ENCODE data around the gene C14orf132.

DNA sequence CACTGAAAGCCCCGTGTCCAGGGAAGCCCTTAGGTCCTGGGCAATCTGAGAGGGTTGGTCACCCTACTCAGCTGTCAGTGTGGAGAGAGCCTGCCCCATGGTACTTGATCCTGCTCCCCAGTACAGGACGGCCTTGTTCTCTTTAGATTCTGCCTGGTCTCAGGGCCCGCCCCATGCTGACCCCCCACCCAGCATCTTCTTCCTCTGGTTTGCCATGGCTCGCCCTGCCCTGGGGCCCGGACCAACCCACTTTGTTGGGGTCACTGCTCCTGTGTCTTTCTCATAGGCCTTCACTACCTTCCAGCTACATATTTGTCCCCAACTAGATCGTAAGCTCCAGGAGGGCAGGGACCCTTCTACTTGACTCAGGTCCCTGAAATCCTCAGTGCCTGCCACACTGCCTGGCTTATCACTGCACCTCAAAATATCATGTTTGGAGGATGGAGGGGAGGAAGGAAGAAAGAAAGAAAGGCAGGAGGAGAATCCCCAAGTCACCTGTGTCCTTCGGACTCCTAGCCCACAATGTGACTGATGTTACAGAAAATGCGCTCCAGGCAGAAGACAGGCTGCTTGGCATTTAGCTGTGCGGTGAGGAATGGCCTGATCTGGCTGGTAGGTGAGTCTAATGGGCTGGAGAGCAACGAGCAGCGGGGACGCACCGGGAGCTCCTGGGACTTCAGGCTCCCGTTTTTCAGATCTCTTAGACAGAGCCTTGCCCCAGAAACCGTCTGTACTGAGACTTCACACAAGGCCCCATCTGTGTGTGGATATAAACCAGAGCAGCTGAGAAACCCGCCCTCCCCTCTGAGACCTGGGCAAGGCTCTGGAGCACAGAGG is 66.1 kb downstream of the C14orf132 start:
- TF ChIP-seq, protein P1, sequence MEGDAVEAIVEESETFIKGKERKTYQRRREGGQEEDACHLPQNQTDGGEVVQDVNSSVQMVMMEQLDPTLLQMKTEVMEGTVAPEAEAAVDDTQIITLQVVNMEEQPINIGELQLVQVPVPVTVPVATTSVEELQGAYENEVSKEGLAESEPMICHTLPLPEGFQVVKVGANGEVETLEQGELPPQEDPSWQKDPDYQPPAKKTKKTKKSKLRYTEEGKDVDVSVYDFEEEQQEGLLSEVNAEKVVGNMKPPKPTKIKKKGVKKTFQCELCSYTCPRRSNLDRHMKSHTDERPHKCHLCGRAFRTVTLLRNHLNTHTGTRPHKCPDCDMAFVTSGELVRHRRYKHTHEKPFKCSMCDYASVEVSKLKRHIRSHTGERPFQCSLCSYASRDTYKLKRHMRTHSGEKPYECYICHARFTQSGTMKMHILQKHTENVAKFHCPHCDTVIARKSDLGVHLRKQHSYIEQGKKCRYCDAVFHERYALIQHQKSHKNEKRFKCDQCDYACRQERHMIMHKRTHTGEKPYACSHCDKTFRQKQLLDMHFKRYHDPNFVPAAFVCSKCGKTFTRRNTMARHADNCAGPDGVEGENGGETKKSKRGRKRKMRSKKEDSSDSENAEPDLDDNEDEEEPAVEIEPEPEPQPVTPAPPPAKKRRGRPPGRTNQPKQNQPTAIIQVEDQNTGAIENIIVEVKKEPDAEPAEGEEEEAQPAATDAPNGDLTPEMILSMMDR (IDR thresholded peaks at IDR 0.05), result no peak
- TF ChIP-seq POLR2A (IDR thresholded peaks at IDR 0.05), result no peak

Measured in Peyer's patch (tissue), 4 donors.